SK-N-SH (cell line): ENCODE results near the gene KDELR1. TPM values are rescaled to one million over a fixed set of nuclear protein-coding genes. Genes with fewer than 3 reads are reported as not detected.

ENCODE experiments used
- CTCF ChIA-PET: fragments of 300-600, 350-600 bp; formaldehyde crosslinking; extraction: SDS; loops from one replicate; lab custom pipeline; 2021; lab: Yijun Ruan, JAX
- POLR2A ChIA-PET: fragments of 350-600 bp; sonication (Branson Sonifier 250); formaldehyde crosslinking; extraction: SDS; loops from one replicate; lab custom pipeline; 2020; ENCODE audit warnings: antibody characterized with exemption, inconsistent platforms; lab: Yijun Ruan, JAX
- DNase-seq: peaks from one replicate; pipeline ENCODE4 v3.0.0; 2012
- H2AFZ ChIP-seq: fragments of 200-600 bp; sonication (generic); 2 replicates; pipeline ENCODE4 v1.8.1; 2016; ENCODE audit warnings: antibody characterized with exemption, mild to moderate bottlenecking, low read depth
- H3F3A ChIP-seq: fragments of 200-600 bp; sonication (generic); replicated peaks from 2 replicates; pipeline ENCODE3; 2016; ENCODE audit warnings: antibody characterized with exemption, mild to moderate bottlenecking; ENCODE audit not compliant: insufficient read depth
- H3K27ac ChIP-seq, 2 experiments: fragments of 200-500 bp in 1 of 2; fragments of 200-600 bp in 1 of 2; sonication (Bioruptor generic) in 1 of 2; sonication (generic), shearing (Covaris generic) in 1 of 2; 2 replicates each; pipeline versions ENCODE4 v1.5.1 to v1.6.1; 2014 to 2016; ENCODE audit warnings: low read depth in 2 of 2, inconsistent platforms in 1 of 2, low read length in 1 of 2, mild to moderate bottlenecking in 1 of 2, mixed read lengths in 1 of 2
- H3K27me3 ChIP-seq: fragments of 200-600 bp; sonication (generic), shearing (Covaris generic); 2 replicates; pipeline ENCODE4 v1.6.1; 2016; ENCODE audit warnings: mixed run types; ENCODE audit not compliant: insufficient read depth
- H3K36me3 ChIP-seq, 2 experiments: fragments of 200-500 bp in 1 of 2; fragments of 200-600 bp in 1 of 2; sonication (Bioruptor generic) in 1 of 2; sonication (generic) in 1 of 2; replicated peaks in 1 of 2; 2 replicates each; pipeline versions ENCODE3 to v1.5.1; 2014 to 2016; ENCODE audit warnings: low read length in 1 of 2, mild to moderate bottlenecking in 1 of 2; ENCODE audit not compliant: insufficient read depth in 2 of 2, control insufficient read depth in 1 of 2
- H3K4me1 ChIP-seq, 2 experiments: fragments of 200-500 bp in 1 of 2; fragments of 200-600 bp in 1 of 2; sonication (Bioruptor generic) in 1 of 2; sonication (generic), shearing (Covaris generic) in 1 of 2; 2 replicates each; pipeline versions ENCODE4 v1.5.1 to v1.6.1; 2014 to 2016; ENCODE audit warnings: low read depth in 1 of 2, low read length in 1 of 2, mixed run types in 1 of 2; ENCODE audit not compliant: insufficient read depth in 2 of 2, control insufficient read depth in 1 of 2
- H3K4me2 ChIP-seq: fragments of 200-600 bp; sonication (generic), shearing (Covaris generic); 2 replicates; pipeline ENCODE4 v1.6.1; 2017; ENCODE audit warnings: mixed run types
- H3K4me3 ChIP-seq, 2 experiments: fragments of 200-500 bp in 1 of 2; fragments of 200-600 bp in 1 of 2; sonication (Bioruptor generic) in 1 of 2; sonication (generic), shearing (Covaris generic) in 1 of 2; 2 replicates each; pipeline versions ENCODE4 v1.5.1 to v1.8.1; 2014 to 2016; ENCODE audit warnings: low read depth in 2 of 2, inconsistent platforms in 1 of 2, low read length in 1 of 2, mild to moderate bottlenecking in 1 of 2, mixed read lengths in 1 of 2, moderate library complexity in 1 of 2
- H3K79me2 ChIP-seq: fragments of 200-600 bp; sonication (generic); 2 replicates; pipeline ENCODE4 v1.8.1; 2017; ENCODE audit warnings: mild to moderate bottlenecking; ENCODE audit not compliant: insufficient read depth
- H3K9ac ChIP-seq: fragments of 200-600 bp; sonication (generic); 2 replicates; pipeline ENCODE4 v1.6.1; 2017; ENCODE audit warnings: mixed run types
- H3K9me2 ChIP-seq: fragments of 200-600 bp; sonication (generic); 2 replicates; pipeline ENCODE4 v1.6.1; 2017; ENCODE audit warnings: mixed run types
- H3K9me3 ChIP-seq: fragments of 200-600 bp; sonication (generic); 2 replicates; pipeline ENCODE4 v1.6.1; 2017; ENCODE audit warnings: mixed run types, mild to moderate bottlenecking, moderate library complexity
- H4K20me1 ChIP-seq: fragments of 200-600 bp; sonication (generic); 2 replicates; pipeline ENCODE4 v1.6.1; 2017; ENCODE audit warnings: mild to moderate bottlenecking, mixed run types; ENCODE audit not compliant: insufficient read depth
- EZH2phosphoT487 ChIP-seq: fragments of 200-600 bp; sonication (generic); IDR thresholded peaks from 2 replicates; pipeline ENCODE4 v1.6.1; 2017; ENCODE audit warnings: low read depth, mixed run types, mild to moderate bottlenecking, antibody characterized with exemption, moderate library complexity, borderline replicate concordance
- FOSL2 ChIP-seq: IDR thresholded peaks from 2 replicates; pipeline ENCODE4 v1.4.0; 2012; ENCODE audit warnings: low read depth, mild to moderate bottlenecking, moderate library complexity, borderline replicate concordance
- JUND ChIP-seq: IDR thresholded peaks from 2 replicates; pipeline ENCODE4 v1.4.0; 2012
- MXI1 ChIP-seq: IDR thresholded peaks from 2 replicates; pipeline ENCODE4 v1.6.1; 2012; ENCODE audit warnings: mild to moderate bottlenecking, low read depth, low read length, improper control_type of control experiment
- NRF1 ChIP-seq: IDR thresholded peaks from 2 replicates; pipeline ENCODE4 v1.6.1; 2012; ENCODE audit warnings: low read depth, mild to moderate bottlenecking, low read length
- POLR2AphosphoS5 ChIP-seq: IDR thresholded peaks from 2 replicates; pipeline ENCODE4 v1.6.1; 2012; ENCODE audit warnings: low read depth, low read length
- RXRA ChIP-seq: IDR thresholded peaks from 2 replicates; pipeline ENCODE4 v1.4.0; 2012; ENCODE audit warnings: low read depth, mild to moderate bottlenecking, borderline replicate concordance
- SMC3 ChIP-seq: IDR thresholded peaks from 2 replicates; pipeline ENCODE4 v1.6.1; 2012; ENCODE audit warnings: low read depth, low read length, improper control_type of control experiment
- TEAD4 ChIP-seq: IDR thresholded peaks from 2 replicates; pipeline ENCODE4 v1.4.0; 2012; ENCODE audit warnings: mild to moderate bottlenecking, borderline replicate concordance; ENCODE audit not compliant: insufficient read depth
- WGBS: methylation state at CpG from one replicate; pipeline ENCODE4 v1.1.6; 2017; ENCODE audit warnings: low lambda C conversion rate; 5-methylcytosine and 5-hydroxymethylcytosine counted together
- polyA plus RNA-seq, 3 experiments: library from polyadenylated mRNA; depleted of rRNA; stranded (reverse); fragments of >200 nt; gene quantifications; 2 replicates each; pipeline ENCODE4 v1.2.3, GENCODE V29; 2012
- TF ChIP-seq, protein P1 (sequence below): IDR thresholded peaks from 2 replicates; pipeline ENCODE4 v1.4.0; 2012; ENCODE audit warnings: low read depth
- TF ChIP-seq, protein P2 (sequence below): IDR thresholded peaks from 2 replicates; pipeline ENCODE4 v1.4.0; 2012; ENCODE audit warnings: low read depth, borderline replicate concordance
- TF ChIP-seq, protein P3 (sequence below): IDR thresholded peaks from 2 replicates; pipeline ENCODE4; 2012

The KDELR1 gene
- polyA plus RNA-seq, 1 of the 3 experiments (the other 2 are of a cell fraction), result 138 TPM

DNA sequence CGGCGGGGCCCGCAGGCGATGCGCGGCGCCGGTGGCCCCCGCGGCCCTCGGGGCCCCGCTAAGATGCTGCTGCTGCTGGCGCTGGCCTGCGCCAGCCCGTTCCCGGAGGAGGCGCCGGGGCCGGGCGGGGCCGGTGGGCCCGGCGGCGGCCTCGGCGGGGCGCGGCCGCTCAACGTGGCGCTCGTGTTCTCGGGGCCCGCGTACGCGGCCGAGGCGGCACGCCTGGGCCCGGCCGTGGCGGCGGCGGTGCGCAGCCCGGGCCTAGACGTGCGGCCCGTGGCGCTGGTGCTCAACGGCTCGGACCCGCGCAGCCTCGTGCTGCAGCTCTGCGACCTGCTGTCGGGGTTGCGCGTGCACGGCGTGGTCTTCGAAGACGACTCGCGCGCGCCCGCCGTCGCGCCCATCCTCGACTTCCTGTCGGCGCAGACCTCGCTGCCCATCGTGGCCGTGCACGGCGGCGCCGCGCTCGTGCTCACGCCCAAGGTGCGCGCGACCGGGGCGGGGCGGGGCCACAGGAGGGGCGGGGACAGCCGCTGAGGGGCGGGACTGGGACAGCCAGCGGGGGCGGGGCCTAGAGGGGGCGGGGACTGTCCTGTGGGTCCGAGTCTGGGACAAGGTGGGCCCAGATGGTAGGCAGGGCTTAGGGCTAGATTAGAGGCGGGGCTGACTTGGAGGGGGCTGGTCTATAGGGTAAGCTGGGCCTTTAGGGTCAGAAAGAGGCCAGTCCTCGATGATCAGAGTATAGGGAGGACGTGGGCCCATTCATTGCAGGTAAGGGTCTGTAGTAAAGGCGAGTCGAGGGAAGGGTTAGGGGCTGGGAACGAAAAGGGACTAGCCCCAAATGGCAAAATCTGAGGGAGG lies 7.3 kb upstream of the KDELR1 start:
- Histone ChIP-seq H3K4me1 (peaks cover 4 to 36% of the 10 kb centered on the region in 2 experiments; a peak in 3 of 4 replicates), H2AFZ (peak overlapping the region; percentile 75; the same call in 1 of the 2 replicates), H4K20me1 (no peaks in the 10 kb centered on the region), H3K79me2 (no peaks in the 10 kb centered on the region), H3K36me3 (no peaks in the 10 kb centered on the region), H3K4me3 (peak overlapping the region; percentile 51 to 52; a peak in 3 of 4 replicates), H3K27me3 (no peaks in the 10 kb centered on the region), H3K27ac (peak overlapping the region in 1 of 2 experiments; percentile 50; a peak in 1 of 4 replicates), H3K9ac (peak overlapping the region; percentile 72), H3K9me3 (no peaks in the 10 kb centered on the region), H3F3A (peaks cover 14% of the 10 kb centered on the region), H3K4me2 (peak overlapping the region; percentile 71), H3K9me2 (no peaks in the 10 kb centered on the region)
- ChIA-PET POLR2A (no interaction called here), CTCF (interaction anchor here (1.0 kb wide), 1 partner anchor 108 kb away, joined by 3 read pairs; no protein-coding TSS in a partner anchor)
- WGBS, result 17% methylated on average over 25 of the region's 104 CpGs
- DNase-seq, result peak; percentile 96
- TF ChIP-seq MXI1, result peak; percentile 61
- peak; percentile 30; the same call in 1 of the 2 replicates for TF ChIP-seq NRF1
- TF ChIP-seq POLR2AphosphoS5, result peak; percentile 37; the same call in 1 of the 2 replicates
- TF ChIP-seq JUND, result no peak
- TF ChIP-seq, protein P1, sequence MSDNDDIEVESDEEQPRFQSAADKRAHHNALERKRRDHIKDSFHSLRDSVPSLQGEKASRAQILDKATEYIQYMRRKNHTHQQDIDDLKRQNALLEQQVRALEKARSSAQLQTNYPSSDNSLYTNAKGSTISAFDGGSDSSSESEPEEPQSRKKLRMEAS, result peak; percentile 78

DNA sequence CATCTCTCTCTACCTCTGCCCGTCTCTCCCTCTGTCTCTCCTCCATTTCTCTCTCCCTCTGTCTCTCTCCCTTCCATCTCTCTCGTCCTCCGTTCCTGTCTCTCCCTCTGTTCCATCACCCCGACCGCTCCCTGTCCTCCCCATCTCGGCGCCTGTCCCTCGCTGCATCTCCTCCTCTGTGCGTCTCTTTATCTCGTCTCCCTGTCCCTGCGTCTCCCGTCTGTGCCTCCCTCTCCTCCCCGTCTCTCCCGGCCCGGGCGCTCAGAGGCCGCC lies 6.7 kb upstream of the KDELR1 start:
- POLR2A ChIA-PET, result no interaction called here
- H3K9me2 ChIP-seq, result no peaks in the 10 kb centered on the region
- no peak for TF ChIP-seq EZH2phosphoT487
- TF ChIP-seq POLR2AphosphoS5, result no peak
- no peak for TF ChIP-seq JUND
- no peak for TF ChIP-seq SMC3
- TF ChIP-seq, protein P1, result no peak
- TF ChIP-seq, protein P2, sequence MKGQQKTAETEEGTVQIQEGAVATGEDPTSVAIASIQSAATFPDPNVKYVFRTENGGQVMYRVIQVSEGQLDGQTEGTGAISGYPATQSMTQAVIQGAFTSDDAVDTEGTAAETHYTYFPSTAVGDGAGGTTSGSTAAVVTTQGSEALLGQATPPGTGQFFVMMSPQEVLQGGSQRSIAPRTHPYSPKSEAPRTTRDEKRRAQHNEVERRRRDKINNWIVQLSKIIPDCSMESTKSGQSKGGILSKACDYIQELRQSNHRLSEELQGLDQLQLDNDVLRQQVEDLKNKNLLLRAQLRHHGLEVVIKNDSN, result no peak
- TF ChIP-seq MXI1, result no peak
- TF ChIP-seq TEAD4, result no peak
- TF ChIP-seq, protein P3, sequence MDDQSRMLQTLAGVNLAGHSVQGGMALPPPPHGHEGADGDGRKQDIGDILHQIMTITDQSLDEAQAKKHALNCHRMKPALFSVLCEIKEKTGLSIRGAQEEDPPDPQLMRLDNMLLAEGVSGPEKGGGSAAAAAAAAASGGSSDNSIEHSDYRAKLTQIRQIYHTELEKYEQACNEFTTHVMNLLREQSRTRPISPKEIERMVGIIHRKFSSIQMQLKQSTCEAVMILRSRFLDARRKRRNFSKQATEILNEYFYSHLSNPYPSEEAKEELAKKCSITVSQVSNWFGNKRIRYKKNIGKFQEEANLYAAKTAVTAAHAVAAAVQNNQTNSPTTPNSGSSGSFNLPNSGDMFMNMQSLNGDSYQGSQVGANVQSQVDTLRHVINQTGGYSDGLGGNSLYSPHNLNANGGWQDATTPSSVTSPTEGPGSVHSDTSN, result no peak
- TF ChIP-seq FOSL2, result no peak
- no peak for TF ChIP-seq RXRA
- TF ChIP-seq, all 33 proteins: peak for 0
- no peaks in the 10 kb centered on the region for H4K20me1 ChIP-seq
- no peak for DNase-seq
- H2AFZ ChIP-seq, result peak overlapping the region; percentile 75; the same call in 1 of the 2 replicates
- H3K4me1 ChIP-seq, result peaks cover 4 to 41% of the 10 kb centered on the region in 2 experiments; a peak in 3 of 4 replicates
- H3F3A ChIP-seq, result peaks cover 18% of the 10 kb centered on the region
- peak overlapping the region; percentile 72 for H3K9ac ChIP-seq
- H3K27ac ChIP-seq, result peak overlapping the region in 1 of 2 experiments; percentile 50; a peak in 2 of 4 replicates
- no peaks in the 10 kb centered on the region for H3K79me2 ChIP-seq
- CTCF ChIA-PET, result interaction anchor here (1.0 kb wide), 1 partner anchor 107 kb away, joined by 3 read pairs; no protein-coding TSS in a partner anchor
- H3K36me3 ChIP-seq, result no peaks in the 10 kb centered on the region
- H3K4me2 ChIP-seq, result peak overlapping the region; percentile 71
- H3K9me3 ChIP-seq, result no peaks in the 10 kb centered on the region
- H3K4me3 ChIP-seq, result peak overlapping the region; percentile 51 to 52
- WGBS, result 10% methylated on average over 17 of the region's 17 CpGs
- no peaks in the 10 kb centered on the region for H3K27me3 ChIP-seq
